ENCODE data around the gene TCP1.
"Not testable (repeated sequence)": the region's sequence is repeated elsewhere in the genome, so short reads cannot be mapped to it uniquely, and the experiment has no call there.

TCP1 gene

DNA sequence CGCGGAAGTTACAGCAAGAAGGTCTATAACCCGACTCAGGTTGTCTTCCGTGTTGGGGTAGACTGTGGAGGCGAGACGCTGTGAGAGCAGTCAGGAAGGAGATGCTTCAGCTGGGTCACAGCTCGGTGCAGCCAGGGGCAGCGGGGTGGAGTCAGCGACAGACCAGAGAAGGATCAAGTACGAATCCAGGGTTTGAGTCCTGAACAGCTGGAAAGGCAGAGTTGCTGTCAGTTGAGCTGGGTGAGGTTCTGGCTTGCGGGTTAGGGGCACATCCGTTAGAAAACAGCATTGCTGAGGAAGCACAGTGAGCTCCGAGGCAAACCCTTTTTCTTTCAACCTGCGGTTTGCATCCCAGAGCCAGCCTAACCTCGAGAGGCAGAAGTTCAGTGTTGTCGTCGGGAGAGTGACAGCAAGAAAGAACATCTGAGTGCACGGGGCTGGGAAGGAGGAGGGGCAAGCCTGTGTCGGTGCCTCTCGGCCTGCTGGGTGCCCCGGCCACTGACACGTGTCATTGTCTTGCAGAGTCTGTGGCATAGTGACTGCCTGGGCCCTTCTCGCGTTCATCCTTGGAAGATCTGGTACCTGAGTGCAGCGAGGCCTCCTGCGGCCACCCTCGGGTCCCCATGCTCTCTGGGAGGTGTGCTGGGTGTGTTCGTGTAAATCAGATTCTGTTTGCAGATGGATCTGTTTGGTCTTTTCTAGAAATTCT, 30.7 kb upstream of the TCP1 start:
- in situ Hi-C loops (cut with MboI; ENCODE audit: low pct_unique_long_range_greater_than_20kb, low sequenced_read_pairs) = no loop called here
- peak; percentile 94 for DNase-seq

DNA sequence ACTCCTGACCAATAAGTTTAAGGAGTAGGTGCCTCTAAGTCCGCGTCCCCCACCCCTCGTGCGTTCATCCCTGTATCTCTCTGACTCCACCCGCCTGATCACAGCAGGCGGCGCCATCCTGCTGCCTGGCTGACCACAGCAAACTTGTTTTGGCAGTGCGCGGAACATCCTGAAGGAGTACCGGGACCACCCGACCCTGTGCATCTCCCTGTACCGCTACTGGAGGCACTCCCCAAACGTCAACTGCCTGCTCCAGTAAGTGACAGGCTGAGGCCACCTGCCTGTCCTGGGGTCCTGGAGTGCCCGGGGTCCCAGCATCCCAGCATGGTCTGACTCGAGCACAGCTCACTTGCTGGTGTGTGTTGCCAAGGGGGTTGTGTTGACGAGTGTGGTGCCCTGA, 29.7 kb upstream of the TCP1 start:
- no peak for DNase-seq
- in situ Hi-C loops (cut with MboI; ENCODE audit: low pct_unique_long_range_greater_than_20kb, low sequenced_read_pairs) = no loop called here

DNA sequence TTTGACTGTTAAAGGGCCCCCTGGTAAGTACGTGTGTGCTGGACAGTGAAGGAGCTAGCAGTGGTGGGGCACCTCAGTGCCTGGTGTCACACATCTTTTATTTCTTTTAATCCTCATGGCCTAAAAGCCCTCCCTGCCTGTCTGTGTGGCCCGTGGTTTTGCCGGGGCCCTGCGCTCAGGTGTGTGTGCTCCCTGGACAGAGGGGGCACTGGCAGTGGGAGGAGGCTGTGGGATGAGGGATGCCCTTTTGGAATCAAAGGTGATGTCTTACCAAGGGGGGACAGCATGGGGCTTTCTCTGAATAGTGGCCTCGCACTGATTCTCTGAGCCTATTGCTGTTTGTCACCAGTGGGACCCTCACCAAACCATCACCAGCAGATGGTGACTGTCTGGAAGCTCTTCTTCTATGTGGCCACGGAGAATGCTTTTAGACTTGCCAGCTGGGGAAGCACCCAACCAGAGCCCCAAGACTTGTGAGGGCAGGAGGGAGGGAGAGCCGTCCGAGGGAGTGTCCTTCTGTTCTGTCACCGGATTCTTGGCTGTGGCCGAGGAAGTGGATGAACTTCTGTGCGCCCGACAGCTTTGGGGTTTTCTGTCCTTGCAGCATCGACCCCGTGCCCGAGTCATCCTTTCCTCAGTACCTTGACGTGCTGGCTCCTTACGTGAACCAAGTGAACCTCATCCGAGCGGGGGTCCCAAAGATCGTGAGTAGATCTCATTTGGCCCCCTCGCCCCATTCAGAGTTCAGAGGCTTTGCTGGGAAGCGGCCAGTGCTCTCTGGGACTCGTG, 28.7 kb upstream of the TCP1 start:
- in situ Hi-C loops (cut with MboI; ENCODE audit: low pct_unique_long_range_greater_than_20kb, low sequenced_read_pairs) = no loop called here

DNA sequence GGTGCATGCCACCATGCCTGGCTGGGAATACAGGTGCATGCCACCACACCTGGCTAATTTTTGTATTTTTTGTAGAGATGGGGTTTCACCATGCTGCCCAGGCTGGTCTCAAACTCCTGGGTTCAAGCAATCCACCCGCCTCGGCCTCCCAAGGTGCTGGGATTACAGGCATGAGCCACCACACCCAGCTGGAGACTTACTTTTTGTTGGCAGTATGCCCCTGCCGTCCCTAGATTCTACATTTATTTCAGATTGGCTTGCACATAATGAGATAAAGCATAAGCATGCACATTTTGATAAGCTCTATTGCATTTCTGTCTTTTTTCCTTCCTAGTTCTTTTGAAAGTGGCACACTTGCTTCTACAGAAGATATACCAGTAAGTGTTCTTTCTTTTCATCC, 27.4 kb upstream of the TCP1 start:
- in situ Hi-C loops (cut with MboI; ENCODE audit: low pct_unique_long_range_greater_than_20kb, low sequenced_read_pairs); DNase-seq: not testable (repeated sequence)

More for the DNA sequence above, 28.7 kb upstream of the TCP1 start:
- no peak for DNase-seq

DNA sequence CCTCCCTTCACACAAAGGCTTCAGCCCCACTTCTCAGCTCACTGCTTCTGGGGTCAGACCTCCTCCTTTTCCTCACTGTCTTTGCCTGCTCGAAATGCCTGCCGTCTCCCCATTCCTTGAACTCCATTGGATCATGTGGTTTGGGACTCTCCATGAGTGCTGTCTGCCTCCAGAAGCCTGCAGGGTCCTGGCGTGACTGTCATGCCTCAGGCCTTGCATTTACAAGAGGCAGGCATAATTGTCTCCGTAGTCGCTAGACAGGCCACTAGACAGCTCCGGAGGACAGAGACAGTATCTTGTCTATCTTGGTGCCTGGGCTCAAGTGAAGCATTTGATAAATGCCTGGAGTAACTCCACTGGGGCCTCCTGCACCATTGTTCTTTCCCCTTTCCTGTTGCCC, 26.0 kb upstream of the TCP1 start:
- DNase-seq = no peak
- in situ Hi-C loops (cut with MboI; ENCODE audit: low pct_unique_long_range_greater_than_20kb, low sequenced_read_pairs) = no loop called here

DNA sequence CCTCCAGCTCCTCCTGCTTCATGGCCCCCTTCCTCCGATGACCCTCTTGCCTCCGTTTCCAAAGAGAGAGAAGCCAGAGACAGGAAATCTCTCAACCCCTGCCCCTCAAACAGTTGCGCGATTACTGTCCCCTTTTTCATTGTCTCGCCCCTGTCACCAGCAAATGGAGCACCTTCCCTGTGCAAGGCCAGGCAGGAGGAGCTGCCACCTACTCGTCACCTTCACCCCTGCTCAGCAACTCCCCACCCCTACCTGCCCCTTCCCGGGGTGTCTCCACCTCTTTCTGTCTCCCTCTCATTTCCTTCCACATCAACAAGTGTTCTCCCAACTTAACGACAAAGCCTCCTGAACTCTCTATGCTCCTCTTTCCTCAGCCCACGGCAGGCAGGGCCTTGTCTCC, 24.4 kb upstream of the TCP1 start:
- no peak for DNase-seq
- in situ Hi-C loops (cut with MboI; ENCODE audit: low pct_unique_long_range_greater_than_20kb, low sequenced_read_pairs) = no loop called here

DNA sequence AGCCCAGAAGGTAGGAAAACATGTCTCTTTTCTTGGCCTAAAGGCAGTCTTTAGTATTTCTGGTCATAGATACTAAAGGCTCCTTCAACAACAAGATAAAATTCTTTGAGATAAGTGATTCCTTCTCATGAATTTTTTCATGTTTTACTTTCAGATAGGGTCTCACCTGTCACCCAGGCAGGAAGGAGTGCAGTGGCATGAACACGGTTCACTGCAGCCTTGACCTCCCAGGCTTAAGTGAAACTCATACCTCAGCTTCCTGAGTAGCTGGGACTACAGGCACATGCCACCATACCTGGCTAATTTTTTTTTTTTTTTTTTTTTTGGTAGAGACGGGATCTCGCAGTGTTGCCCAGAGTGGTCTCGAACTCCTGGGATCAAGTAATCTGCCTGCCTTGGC, 19.7 kb upstream of the TCP1 start:
- DNase-seq = no peak
- in situ Hi-C loops (cut with MboI; ENCODE audit: low pct_unique_long_range_greater_than_20kb, low sequenced_read_pairs) = no loop called here

DNA sequence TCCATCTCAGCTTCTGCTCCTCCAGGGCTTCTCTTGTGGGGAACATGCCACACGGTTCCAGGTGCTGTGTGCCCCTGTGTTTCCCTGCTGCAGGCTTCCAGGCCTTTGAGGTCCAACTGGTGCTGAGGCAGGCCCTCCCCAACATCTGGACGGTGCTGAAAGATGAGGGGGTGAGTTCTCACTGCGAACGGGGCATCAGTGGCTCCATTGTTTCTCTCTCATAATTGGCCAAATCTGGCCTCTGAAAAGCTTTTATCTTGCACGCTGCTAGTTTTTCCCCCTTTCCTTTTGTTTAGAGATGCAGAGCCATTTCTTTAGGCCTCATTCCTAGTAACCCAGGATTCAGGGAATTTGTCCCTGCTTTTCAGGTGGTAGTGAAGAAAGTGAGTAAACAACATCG, 19.2 kb upstream of the TCP1 start:
- no peak for DNase-seq
- in situ Hi-C loops (cut with MboI; ENCODE audit: low pct_unique_long_range_greater_than_20kb, low sequenced_read_pairs) = no loop called here

DNA sequence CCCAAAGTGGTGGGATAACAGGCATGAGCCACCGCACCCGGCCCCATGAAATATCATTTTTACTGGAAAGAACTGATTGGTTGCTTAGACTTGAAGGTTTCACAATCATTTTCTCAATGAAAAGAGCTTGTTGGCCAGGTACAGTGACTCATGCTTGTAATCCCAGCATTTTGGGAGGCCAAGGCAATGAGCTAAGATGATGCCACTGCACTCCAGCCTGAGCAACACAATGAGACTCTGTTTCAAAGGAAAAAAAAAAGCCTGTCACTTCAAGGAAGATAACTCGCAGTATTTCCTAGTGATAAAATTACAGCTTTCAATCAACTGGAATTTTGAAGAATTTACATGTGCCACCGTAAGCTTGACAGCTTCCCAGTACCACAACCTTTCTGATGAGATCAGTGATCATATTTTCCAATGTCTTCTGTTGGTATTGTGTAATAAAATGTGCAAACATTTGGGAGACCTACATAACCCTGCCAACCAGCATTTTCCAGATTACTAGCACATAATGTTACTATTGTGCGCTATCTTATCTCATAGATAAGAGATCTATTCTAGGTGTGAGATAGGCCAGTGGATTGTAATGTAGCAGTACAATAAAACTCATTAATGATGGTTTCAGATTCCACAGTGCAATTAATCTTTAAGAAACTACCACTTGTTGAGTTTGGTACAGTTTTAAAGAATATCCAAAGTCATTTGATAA, 17.9 kb upstream of the TCP1 start:
- in situ Hi-C loops (cut with MboI; ENCODE audit: low pct_unique_long_range_greater_than_20kb, low sequenced_read_pairs) = no loop called here
- DNase-seq = no peak

DNA sequence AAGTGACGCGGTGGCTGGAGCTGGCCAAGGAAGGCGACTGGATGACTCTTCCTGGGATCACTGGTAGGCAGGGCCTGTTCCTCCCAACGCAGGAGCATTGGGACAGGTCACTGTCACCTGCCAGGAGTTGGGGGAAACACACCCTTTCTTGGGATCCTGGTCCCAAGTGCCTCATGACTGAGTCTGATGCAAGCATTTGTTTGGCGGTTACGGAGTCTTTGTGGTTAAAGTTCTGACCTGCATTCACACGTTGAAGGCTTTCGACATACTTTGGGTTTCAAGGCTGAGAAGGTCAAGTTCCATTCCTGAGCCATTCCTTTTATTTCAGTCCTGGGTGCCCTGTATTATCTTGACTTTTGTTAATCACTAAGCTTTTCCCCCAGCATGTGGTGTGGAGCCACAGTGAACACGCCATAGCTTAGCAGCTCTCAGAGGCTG, 16.6 kb upstream of the TCP1 start:
- no peak for DNase-seq
- in situ Hi-C loops (cut with MboI; ENCODE audit: low pct_unique_long_range_greater_than_20kb, low sequenced_read_pairs) = no loop called here

DNA sequence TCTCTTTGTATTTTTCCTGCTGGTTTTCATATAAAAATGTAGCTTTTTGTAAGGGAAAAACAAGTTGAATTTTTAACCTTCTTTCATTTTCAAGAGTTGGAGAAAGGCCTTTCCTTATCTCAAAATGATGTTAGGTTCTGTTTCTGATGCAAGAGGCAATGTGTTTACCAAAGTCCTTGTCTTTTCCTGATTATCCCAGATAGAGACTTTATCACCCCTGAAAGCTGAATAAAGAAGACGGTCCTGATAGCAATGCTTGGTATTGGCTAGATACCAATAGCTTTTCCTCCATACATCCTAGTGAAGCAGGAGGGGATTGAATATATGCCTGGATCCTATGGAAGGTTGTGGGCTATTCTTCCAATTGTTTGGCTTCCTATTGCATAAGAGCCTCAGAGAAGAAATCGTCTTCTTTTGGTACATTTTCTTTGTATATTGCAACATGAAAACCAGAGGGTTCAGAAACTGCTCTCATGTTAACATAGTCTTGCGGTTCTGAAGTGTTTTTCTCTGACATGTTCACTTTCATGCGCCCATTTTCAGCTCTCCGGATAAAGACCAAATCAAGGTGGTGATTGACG, 16.1 kb upstream of the TCP1 start:
- in situ Hi-C loops (cut with MboI; ENCODE audit: low pct_unique_long_range_greater_than_20kb, low sequenced_read_pairs) = no loop called here
- no peak for DNase-seq

DNA sequence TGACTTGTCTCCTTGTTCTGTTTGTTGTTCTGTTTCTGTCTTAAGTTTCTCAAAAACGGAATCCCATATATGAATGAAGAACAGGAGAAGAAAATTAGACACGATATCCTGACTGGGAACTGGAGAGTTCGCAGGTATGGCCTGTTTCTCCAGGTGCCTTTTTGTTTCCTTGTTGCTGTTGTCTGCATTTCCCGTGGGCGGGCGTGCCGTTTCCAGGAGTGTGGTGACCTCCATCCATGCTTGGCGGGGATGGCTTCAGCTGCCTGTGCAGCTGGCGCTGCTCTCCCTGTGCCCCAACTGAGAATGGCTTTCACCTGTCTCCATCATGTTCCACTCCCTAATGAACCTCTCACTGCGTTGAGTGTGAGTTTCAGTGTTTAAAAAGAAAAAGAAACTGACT, 15.1 kb upstream of the TCP1 start:
- in situ Hi-C loops (cut with MboI; ENCODE audit: low pct_unique_long_range_greater_than_20kb, low sequenced_read_pairs) = no loop called here

DNA sequence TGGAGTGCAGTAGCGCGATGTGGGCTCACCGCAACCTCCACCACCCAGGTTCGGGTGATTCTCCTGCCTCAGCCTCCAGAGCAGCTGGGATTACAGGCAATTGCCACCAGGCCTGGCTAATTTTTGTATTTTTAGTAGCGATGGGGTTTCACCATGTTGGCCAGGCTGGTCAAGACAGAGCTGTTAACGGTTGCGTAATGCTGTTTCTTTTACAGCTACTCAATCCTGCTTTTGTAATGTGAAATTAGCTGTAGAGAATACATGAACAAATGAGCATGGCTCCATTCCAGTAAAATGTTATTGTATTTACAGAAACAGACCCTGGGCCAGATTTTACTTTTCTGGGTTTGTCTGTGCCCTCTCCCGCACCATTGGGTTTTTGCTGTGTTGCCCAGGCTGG, 12.5 kb upstream of the TCP1 start:
- in situ Hi-C loops (cut with MboI; ENCODE audit: low pct_unique_long_range_greater_than_20kb, low sequenced_read_pairs) = no loop called here
- no peak for DNase-seq

More for the DNA sequence above, 15.1 kb upstream of the TCP1 start:
- no peak for DNase-seq

DNA sequence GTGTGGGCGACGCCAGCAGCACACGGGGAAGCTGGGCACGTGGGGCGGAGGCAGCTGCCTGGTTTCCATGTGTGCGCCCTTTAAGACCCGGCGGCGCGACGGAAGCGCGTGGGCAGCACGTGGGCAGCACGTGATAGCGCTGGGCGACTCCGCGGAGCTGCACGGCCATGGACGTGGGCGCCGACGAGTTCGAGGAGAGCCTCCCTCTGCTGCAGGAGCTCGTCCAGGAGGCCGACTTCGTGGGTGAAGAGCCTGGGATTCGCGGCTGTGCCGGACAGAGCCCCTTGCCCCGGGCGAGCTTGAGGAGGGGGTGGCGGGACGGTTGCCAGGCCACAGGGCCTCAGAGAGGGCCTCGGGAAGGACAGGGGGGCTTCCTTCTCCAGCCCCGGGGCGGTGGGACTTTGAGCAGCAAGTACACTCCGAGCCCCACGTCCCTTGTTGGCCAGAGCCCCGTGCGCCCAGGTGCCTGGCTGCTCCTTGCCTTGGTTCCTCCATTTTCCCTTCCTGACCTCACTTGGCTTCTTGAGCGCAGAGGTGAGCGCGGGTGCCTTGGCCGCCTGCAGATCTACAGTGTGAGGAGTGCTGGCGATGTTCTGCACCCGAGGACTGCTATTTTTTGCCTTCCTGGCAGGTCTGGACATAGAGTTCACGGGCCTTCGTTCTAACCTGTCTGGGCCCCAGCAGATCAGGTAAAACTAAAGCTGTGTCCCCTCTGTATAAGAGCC, 10.9 kb upstream of the TCP1 start, which contains the start of gene PNLDC1:
Gene PNLDC1, plus strand, starts transcription at position 136 of the 725 bp plus-strand sequence. Its CDS starts 32 bp downstream, at position 168.
- in situ Hi-C loops (cut with MboI; ENCODE audit: low pct_unique_long_range_greater_than_20kb, low sequenced_read_pairs) = no loop called here
- DNase-seq = no peak

DNA sequence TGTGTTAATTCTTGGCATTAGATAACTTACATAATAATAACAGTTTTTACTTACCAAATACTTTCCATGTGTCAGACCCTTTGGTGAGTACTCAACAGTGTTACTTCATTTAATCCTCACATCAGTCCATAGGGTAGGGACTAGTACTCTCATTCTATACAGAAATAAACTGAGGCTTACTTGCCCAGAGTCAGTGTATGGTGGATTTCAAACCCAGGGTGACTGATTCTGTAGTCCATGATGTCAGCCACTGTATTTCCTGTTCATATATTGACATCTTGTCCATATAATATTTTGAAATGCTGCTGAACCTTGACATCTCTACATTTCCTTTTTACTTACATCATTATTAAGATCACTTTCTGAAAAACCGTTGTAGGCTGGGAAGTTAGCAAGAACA, 8.2 kb upstream of the TCP1 start:
- in situ Hi-C loops (cut with MboI; ENCODE audit: low pct_unique_long_range_greater_than_20kb, low sequenced_read_pairs) = no loop called here
- no peak for DNase-seq

DNA sequence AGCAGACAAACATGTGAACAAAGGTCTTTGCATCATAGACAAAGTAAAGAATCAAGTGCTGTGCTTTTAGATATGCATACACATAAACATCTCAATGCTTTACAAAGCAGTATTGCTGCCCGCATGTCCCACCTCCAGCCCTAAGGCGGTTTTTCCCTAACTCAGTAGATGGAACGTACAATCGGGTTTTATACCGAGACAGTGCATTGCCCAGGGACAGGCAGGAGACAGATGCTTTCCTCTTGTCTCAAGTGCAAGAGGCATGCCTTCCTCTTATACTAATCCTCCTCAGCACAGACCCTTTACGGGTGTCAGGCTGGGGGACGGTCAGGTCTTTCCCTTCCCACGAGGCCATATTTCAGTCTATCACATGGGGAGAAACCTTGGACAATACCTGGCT, 5.6 kb upstream of the TCP1 start:
- DNase-seq; in situ Hi-C loops (cut with MboI; ENCODE audit: low pct_unique_long_range_greater_than_20kb, low sequenced_read_pairs): not testable (repeated sequence)

DNA sequence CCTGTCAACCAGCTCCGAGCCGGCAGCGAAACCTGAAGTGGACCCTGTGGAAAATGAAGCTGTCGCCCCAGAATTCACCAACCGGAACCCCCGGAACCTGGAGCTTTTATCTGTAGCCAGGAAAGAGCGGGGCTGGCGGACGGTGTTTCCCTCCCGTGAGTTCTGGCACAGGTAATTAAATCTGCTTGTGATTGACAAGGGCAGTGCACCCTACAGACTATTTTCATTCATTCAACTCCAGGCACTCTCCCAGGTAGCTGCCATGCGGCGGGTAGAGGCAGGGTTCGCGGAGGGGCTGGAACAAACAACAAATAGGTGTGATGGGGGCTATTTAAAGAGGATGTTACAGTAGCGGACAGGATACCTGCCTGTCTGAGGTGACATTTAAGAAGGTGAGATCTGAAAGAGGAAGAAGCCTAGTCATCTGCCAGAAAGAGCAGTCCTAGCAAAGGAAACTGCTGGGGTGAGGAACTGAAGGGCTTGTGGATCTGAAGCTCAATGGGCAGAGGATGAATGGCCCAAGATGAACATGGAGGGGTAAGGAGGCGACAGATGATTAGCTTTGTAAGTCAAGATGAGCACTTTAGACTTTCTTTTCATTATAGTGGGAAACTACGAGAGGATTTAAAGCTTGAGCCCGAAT, 1.7 kb upstream of the TCP1 start:
- in situ Hi-C loops (cut with MboI; ENCODE audit: low pct_unique_long_range_greater_than_20kb, low sequenced_read_pairs) = no loop called here
- DNase-seq = peak; percentile 43

DNA sequence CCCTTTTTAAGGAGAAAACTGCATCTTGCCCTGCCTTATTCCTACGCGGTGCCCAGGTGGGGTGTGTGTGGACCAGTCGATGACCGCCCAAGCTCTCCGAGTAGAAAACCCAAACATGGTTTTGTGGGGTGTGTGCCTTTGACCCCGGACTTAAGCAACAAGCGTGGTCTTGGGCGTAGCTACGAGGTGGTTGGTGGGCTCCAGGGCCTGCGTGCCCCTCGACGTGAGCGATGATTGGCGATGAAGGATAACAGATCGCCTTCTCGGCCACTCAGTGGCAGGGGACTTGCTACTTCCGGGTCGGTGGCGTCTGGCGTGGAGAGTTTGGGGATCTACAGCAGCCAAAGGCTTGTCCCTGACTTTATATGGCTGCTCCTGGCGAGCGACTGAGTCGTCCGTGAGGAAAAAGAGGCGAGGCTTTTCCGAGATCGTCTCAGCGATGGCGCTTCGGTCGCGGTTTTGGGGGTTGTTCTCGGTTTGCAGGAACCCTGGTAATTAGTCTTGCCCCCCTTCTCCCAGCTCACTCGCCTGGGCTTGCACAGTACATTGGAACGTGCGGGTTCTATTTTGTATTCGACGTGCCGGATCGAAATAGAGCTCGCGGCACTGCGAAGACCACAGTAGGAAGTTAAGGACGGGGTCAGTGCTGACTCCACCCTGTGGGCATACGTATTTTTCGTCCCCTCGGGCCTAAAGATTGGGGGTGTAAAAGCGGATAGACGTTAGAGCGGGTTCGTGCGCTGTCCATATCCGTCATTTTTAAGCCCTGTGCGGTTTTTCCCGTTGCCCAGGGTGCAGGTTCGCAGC, 950 bp upstream of the TCP1 start, which contains the start of gene MRPL18:
Gene MRPL18, plus strand, starts transcription at position 319 of the 807 bp plus-strand sequence. Its CDS starts 121 bp downstream, at position 440.
- DNase-seq = peak; percentile 97
- in situ Hi-C loops (cut with MboI; ENCODE audit: low pct_unique_long_range_greater_than_20kb, low sequenced_read_pairs) = no loop called here

Data from KBM-7 (cell line).